Measurements from ENCODE around the gene POLR3E.

POLR3E gene

DNA sequence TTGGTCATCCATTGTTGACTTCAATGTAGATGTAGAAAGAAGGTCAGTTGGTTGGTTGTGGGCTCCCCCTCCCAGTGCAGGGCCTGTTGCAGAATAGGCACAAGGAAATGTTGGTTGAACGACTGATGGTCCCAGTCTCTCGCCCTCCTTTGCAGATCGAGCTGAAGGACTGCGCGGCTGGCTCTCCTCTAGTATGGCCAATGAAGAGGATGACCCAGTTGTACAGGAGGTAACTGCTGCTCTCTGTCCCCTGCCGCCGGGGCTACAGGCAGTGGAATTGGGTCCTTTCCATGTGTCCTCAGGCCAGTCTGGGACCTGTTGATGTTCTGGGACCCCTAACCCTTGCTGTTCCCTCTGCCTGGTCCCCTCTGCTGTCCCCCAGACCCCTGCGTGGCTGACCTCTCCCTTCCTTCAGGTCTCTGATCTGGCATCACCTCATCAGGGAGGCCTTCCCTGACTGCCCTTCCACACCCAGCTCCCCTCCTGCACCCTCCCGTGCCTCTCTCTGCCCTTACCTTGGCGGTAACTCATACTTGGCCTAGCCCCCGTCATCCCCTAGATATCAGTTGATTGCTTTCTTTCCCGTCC lies 5.7 kb downstream of the POLR3E start:
- H3K4me3 ChIP-seq (ENCODE audit: severe bottlenecking), result no peak overlapping the region
- no peak overlapping the region for H3K27ac ChIP-seq (ENCODE audit: poor library complexity, severe bottlenecking)
- no peaks in the 10 kb centered on the region for H3K9me3 ChIP-seq (ENCODE audit: severe bottlenecking)
- no peak for DNase-seq (ENCODE audit: low spot score)
- no peaks in the 10 kb centered on the region for H3K27me3 ChIP-seq (ENCODE audit: insufficient read depth, poor library complexity, severe bottlenecking)
- peaks cover 29% of the 10 kb centered on the region for H3K36me3 ChIP-seq (ENCODE audit: low read depth)
- no peak for ATAC-seq (ENCODE audit: low read depth)
- TF ChIP-seq, protein P1, sequence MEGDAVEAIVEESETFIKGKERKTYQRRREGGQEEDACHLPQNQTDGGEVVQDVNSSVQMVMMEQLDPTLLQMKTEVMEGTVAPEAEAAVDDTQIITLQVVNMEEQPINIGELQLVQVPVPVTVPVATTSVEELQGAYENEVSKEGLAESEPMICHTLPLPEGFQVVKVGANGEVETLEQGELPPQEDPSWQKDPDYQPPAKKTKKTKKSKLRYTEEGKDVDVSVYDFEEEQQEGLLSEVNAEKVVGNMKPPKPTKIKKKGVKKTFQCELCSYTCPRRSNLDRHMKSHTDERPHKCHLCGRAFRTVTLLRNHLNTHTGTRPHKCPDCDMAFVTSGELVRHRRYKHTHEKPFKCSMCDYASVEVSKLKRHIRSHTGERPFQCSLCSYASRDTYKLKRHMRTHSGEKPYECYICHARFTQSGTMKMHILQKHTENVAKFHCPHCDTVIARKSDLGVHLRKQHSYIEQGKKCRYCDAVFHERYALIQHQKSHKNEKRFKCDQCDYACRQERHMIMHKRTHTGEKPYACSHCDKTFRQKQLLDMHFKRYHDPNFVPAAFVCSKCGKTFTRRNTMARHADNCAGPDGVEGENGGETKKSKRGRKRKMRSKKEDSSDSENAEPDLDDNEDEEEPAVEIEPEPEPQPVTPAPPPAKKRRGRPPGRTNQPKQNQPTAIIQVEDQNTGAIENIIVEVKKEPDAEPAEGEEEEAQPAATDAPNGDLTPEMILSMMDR (IDR thresholded peaks at IDR 0.05; ENCODE audit: poor library complexity, severe bottlenecking), result no peak
- no peaks in the 10 kb centered on the region for H3K4me1 ChIP-seq (ENCODE audit: insufficient read depth, poor library complexity, severe bottlenecking)

DNA sequence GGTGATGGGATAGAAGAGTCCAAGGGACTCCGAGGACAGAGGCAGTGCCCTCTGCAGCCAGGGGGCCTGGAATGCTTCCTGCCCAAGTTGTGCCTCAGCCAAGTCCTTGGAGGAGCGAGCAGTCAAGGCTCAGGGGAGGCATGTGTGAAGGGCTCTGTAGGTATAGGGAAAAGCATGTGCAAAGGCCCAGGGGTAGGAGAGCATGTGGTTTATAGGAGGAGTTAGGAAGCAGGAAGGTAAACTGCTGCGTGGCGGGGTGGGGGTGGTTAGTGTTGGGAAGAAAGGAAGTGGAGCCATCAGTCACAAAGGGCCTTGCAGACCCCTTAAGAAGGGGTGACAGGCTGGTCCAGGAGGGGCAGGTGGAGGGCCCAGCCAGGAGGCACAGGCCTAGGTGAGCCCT lies 7.2 kb downstream of the POLR3E start:
- Histone ChIP-seq H3K4me1 (ENCODE audit: insufficient read depth, poor library complexity, severe bottlenecking) (no peaks in the 10 kb centered on the region), H3K27me3 (ENCODE audit: insufficient read depth, poor library complexity, severe bottlenecking) (no peaks in the 10 kb centered on the region), H3K4me3 (ENCODE audit: severe bottlenecking) (no peak overlapping the region), H3K27ac (ENCODE audit: poor library complexity, severe bottlenecking) (no peak overlapping the region), H3K9me3 (ENCODE audit: severe bottlenecking) (no peaks in the 10 kb centered on the region), H3K36me3 (ENCODE audit: low read depth) (peaks cover 38% of the 10 kb centered on the region)
- TF ChIP-seq, protein P1 (IDR thresholded peaks at IDR 0.05; ENCODE audit: poor library complexity, severe bottlenecking), result no peak
- DNase-seq (ENCODE audit: low spot score) (no peak), ATAC-seq (ENCODE audit: low read depth) (no peak)

DNA sequence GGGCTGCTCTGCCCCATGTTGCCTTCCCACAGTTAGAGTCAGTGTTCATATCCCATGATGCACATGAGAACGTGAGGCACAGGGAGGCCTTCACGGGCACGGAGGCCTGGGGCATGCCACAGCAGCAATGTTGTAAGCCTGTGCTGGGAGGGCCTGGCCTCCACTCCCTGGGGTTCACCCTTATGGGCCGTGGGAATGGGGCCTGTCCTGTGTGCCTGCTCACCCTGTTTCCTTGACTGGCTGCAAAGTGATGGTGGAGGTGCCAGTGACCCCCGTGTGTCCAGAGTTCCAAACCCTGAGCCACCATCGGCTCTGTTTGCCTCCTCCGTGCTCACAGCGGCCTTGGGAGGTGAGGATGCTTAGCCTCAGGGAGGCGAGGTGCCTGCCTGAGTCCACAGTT lies 9.6 kb downstream of the POLR3E start:
- DNase-seq (ENCODE audit: low spot score) (no peak), ATAC-seq (ENCODE audit: low read depth) (no peak)
- TF ChIP-seq, protein P1 (IDR thresholded peaks at IDR 0.05; ENCODE audit: poor library complexity, severe bottlenecking), result no peak
- Histone ChIP-seq H3K36me3 (ENCODE audit: low read depth) (peaks cover 60% of the 10 kb centered on the region), H3K4me1 (ENCODE audit: insufficient read depth, poor library complexity, severe bottlenecking) (no peaks in the 10 kb centered on the region), H3K4me3 (ENCODE audit: severe bottlenecking) (no peak overlapping the region), H3K9me3 (ENCODE audit: severe bottlenecking) (no peaks in the 10 kb centered on the region), H3K27me3 (ENCODE audit: insufficient read depth, poor library complexity, severe bottlenecking) (no peaks in the 10 kb centered on the region), H3K27ac (ENCODE audit: poor library complexity, severe bottlenecking) (no peak overlapping the region)

DNA sequence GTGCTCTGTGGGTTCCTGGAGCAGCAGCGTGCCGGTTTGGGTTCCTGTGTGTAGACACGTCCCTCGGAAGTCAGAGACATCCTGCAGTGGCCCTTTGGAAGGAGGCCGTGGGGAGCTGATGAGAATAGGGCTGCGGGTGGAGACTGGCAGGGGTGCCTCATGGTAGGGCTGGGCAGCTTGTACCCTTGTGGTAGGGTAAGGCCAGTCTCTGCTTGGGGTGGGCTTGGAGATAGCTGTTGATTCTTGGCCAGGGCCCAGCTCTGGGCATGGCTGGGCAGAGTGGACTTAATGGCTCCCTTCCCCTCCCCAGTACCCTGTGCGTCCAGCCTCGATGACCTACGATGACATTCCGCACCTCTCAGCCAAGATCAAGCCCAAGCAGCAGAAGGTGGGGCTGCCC lies 10.6 kb downstream of the POLR3E start:
- DNase-seq (ENCODE audit: low spot score) (no peak), ATAC-seq (ENCODE audit: low read depth) (no peak)
- H3K9me3 ChIP-seq (ENCODE audit: severe bottlenecking), result no peaks in the 10 kb centered on the region
- no peaks in the 10 kb centered on the region for H3K4me1 ChIP-seq (ENCODE audit: insufficient read depth, poor library complexity, severe bottlenecking)
- no peaks in the 10 kb centered on the region for H3K27me3 ChIP-seq (ENCODE audit: insufficient read depth, poor library complexity, severe bottlenecking)
- TF ChIP-seq, protein P1 (IDR thresholded peaks at IDR 0.05; ENCODE audit: poor library complexity, severe bottlenecking), result no peak
- peaks cover 65% of the 10 kb centered on the region for H3K36me3 ChIP-seq (ENCODE audit: low read depth)
- no peak overlapping the region for H3K27ac ChIP-seq (ENCODE audit: poor library complexity, severe bottlenecking)
- no peak overlapping the region for H3K4me3 ChIP-seq (ENCODE audit: severe bottlenecking)

DNA sequence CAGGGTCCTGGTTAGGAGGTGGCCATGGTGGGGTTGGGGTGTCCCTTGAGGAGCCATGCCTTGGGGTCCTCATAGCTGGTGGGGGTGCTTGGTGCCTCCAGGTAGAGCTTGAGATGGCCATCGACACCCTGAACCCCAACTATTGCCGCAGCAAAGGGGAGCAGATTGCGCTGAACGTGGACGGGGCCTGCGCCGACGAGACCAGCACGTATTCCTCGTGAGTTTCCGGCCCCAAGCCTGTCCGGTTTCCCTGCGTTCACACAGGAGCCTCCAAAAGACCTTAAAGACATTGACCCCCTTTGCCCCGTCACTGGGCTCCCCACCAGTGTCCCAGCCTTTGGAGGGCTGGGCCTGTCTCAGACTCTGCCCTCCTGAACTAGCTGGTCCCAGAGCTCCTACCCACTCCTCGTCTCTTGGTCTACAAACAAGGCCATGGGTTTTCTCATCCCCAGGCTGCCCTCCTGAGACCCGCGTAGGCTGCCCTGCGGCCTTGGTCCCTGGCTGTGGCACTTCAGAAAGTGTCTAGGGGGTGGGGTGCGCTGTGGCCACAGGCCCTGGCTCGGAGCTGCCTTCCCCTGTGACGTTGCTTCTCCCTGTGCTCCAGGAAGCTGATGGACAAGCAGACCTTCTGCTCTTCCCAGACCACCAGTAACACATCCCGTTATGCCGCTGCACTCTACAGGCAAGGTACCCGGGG lies 11.8 kb downstream of the POLR3E start:
- Histone ChIP-seq H3K36me3 (ENCODE audit: low read depth) (peaks cover 67% of the 10 kb centered on the region), H3K4me3 (ENCODE audit: severe bottlenecking) (no peak overlapping the region), H3K4me1 (ENCODE audit: insufficient read depth, poor library complexity, severe bottlenecking) (no peaks in the 10 kb centered on the region), H3K27me3 (ENCODE audit: insufficient read depth, poor library complexity, severe bottlenecking) (no peaks in the 10 kb centered on the region), H3K27ac (ENCODE audit: poor library complexity, severe bottlenecking) (no peak overlapping the region), H3K9me3 (ENCODE audit: severe bottlenecking) (no peaks in the 10 kb centered on the region)
- DNase-seq (ENCODE audit: low spot score) (no peak), ATAC-seq (ENCODE audit: low read depth) (no peak)
- TF ChIP-seq, protein P1 (IDR thresholded peaks at IDR 0.05; ENCODE audit: poor library complexity, severe bottlenecking), result no peak

Measured in RWPE2 (cell line).